ENCODE data around the gene MTMR3. TPM values are rescaled to one million over a fixed set of nuclear protein-coding genes. Genes with fewer than 3 reads are reported as not detected.
"Not testable (repeated sequence)": the region's sequence is repeated elsewhere in the genome, so short reads cannot be mapped to it uniquely, and the experiment has no call there.

Gene MTMR3
- 10 to 100 TPM; 50.8 to 86.0 TPM for total RNA-seq
- polyA plus RNA-seq = 10 to 100 TPM; 13.6 to 31.9 TPM
- long read RNA-seq, donor 1, partial matches to known transcripts = 0 of 5 reads
- long read RNA-seq, donor 1, other reads (novel, unspliced or antisense) = 0 of 5 reads
- long read RNA-seq, donor 2, partial matches to known transcripts = 0 of 1 reads
- long read RNA-seq, donor 2, other reads (novel, unspliced or antisense) = 0 of 1 reads
- long read RNA-seq, donor 3, partial matches to known transcripts = 0 of 4 reads
- long read RNA-seq, donor 3, other reads (novel, unspliced or antisense) = 0 of 4 reads
- long read RNA-seq, donor 4 = 0 reads
- long read RNA-seq, donor 5, full-length matches to known transcripts = 9 of 20 reads
- long read RNA-seq, donor 5, partial matches to known transcripts = 11 of 20 reads
- long read RNA-seq, donor 5, other reads (novel, unspliced or antisense) = 0 of 20 reads

DNA sequence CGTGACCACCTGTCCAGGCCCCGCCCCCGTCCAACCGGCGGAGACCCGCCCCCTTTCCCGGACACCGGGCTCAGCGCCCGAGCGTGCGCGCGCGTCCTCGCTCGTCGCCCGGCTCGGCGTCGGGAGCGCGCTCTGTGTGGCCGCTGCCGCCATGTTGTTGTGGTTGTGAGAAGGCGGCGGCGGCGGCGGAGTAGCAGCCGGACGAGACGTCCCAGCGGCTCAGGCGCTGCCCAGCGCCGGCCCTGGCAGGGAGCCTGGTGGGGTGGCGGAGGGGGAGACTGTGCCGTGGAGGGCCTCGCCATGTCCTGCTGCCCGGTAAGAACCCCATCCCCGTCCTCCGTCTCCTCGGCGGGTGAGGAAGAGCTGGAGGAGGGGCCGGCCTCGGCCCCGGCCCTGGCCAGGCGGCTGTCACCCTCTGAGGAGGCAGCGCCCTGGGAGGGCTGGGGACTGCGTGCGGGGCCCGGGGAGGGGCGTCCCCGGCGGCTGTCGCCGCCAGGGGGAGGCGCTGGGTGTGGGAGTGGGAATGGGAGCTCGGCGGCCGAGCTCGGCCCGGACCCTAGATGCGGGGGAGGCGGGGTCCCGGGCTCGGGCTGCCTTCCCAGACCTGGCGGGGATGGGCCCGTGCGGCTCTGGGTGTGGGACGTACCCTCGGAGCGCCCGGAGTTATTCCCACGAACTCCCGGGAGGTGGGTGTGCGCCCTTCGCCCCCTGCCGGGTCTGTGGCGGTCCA is at the start of gene MTMR3:
MTMR3 (plus strand) TSS at position 130 of the 730 bp plus-strand sequence. CDS start 87,886 bp downstream, outside the sequence.
- H3K27ac ChIP-seq (ENCODE audit: low read depth in 1 of 2, low read length in 1 of 2) = peak within 1 kb of the TSS; percentile 99 to 100
- TF ChIP-seq CTCF (IDR thresholded peaks at IDR 0.05; ENCODE audit: control extremely low read depth, extremely low read depth) = no peak
- no peaks in the 10 kb centered on the region for H3K27me3 ChIP-seq (ENCODE audit: control insufficient read depth in 3 of 3, insufficient read depth in 3 of 3, low read length in 2 of 3)
- H3K9me3 ChIP-seq (ENCODE audit: control insufficient read depth in 4 of 4, insufficient read depth in 3 of 4, low read length in 3 of 4) = no peaks in the 10 kb centered on the region
- peak within 1 kb of the TSS; percentile 44 to 73 for H3K9ac ChIP-seq (ENCODE audit: insufficient read depth in 1 of 2, low read length in 2 of 2)
- H3K4me1 ChIP-seq (ENCODE audit: control insufficient read depth in 5 of 5, insufficient read depth in 5 of 5, low read length in 5 of 5) = peaks cover 3 to 20% (median 18%) of the 10 kb centered on the region in 5 donors
- WGBS, 2 donors = 1% methylated on average over 67 to 82 of the region's 82 CpGs
- H3K4me3 ChIP-seq = peak within 1 kb of the TSS; percentile 99
- DNase-seq (peak; percentile 94 to 96 (median 96)), ATAC-seq (ENCODE audit: insufficient read depth, low FRiP score) (peak; percentile 92)
- H3K36me3 ChIP-seq (ENCODE audit: control insufficient read depth in 4 of 4, insufficient read depth in 4 of 4, low read length in 4 of 4) = no peaks in the 10 kb centered on the region

DNA sequence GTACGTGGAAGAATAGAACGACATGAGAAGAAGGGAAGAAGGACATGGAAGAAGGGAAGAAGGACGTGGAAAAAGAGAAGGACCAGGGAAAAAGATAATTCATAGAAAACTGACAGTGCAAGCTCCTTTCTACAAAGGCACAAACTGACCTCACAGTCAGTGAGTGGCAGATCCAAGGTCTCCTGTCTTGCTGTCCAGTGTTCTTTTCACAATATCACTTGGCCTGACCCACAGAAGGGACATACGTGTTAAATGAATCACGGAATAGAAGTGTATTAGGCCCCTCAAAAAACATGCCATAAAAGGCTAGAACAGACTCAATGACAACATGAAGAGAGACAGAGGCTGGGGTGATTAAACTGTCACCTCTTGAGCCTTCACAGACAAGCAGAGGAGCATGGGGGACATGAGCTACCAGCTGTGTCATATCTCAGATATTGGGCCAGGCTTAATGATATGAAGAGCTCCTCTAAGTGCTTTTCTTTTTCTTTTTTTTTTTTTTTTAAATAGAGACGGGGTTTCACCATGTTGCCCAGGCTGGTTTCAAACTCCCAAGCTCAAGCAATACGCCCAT is 49.5 kb upstream of the MTMR3 start:
- peaks cover 0 to 10% (median 6%) of the 10 kb centered on the region in 5 donors for H3K4me1 ChIP-seq (ENCODE audit: control insufficient read depth in 5 of 5, insufficient read depth in 5 of 5, low read length in 5 of 5)
- WGBS, 2 donors = 78 to 89% methylated on average over 7 of the region's 7 CpGs
- no peak overlapping the region for H3K9ac ChIP-seq (ENCODE audit: insufficient read depth in 1 of 2, low read length in 2 of 2)

DNA sequence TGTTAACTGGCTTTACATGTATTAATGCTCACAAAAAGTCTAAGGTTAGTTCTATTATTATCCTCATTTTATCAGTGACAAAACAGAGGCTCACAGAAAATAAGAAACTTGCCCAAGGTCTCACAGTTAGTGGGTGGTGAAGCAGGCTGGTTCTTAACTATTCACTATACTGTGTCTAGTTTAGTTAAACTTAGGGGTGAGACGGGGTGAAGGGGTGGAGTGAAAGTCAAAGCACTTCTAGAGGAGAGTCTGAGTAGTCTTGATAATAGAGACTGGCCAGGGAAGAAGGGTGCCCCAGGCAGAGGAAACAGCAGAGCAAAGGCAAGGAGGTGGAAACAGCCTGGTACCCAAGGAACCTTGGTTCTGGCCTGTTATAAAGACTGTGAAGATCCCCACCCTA is 48.9 kb upstream of the MTMR3 start:
- H3K9me3 ChIP-seq (ENCODE audit: control insufficient read depth in 4 of 4, insufficient read depth in 3 of 4, low read length in 3 of 4) = no peaks in the 10 kb centered on the region
- ATAC-seq (ENCODE audit: insufficient read depth, low FRiP score) (no peak), DNase-seq (no peak)
- WGBS, 2 donors = 86 to 93% methylated on average over 1 of the region's 1 CpG
- H3K4me3 ChIP-seq = no peak overlapping the region
- no peak overlapping the region for H3K9ac ChIP-seq (ENCODE audit: insufficient read depth in 1 of 2, low read length in 2 of 2)
- TF ChIP-seq CTCF (IDR thresholded peaks at IDR 0.05; ENCODE audit: control extremely low read depth, extremely low read depth) = no peak
- H3K27me3 ChIP-seq (ENCODE audit: control insufficient read depth in 3 of 3, insufficient read depth in 3 of 3, low read length in 2 of 3) = no peaks in the 10 kb centered on the region
- H3K27ac ChIP-seq (ENCODE audit: low read depth in 1 of 2, low read length in 1 of 2) = peak overlapping the region in 1 of 2 donors; percentile 71
- H3K4me1 ChIP-seq (ENCODE audit: control insufficient read depth in 5 of 5, insufficient read depth in 5 of 5, low read length in 5 of 5) = peaks cover 0 to 10% (median 6%) of the 10 kb centered on the region in 5 donors
- H3K36me3 ChIP-seq (ENCODE audit: control insufficient read depth in 4 of 4, insufficient read depth in 4 of 4, low read length in 4 of 4) = peaks cover 0 to 25% (median 17%) of the 10 kb centered on the region in 4 donors

More for the DNA sequence above, 49.5 kb upstream of the MTMR3 start:
- H3K27ac ChIP-seq (ENCODE audit: low read depth in 1 of 2, low read length in 1 of 2) = peak overlapping the region in 1 of 2 donors; percentile 86
- peaks cover 0 to 25% (median 19%) of the 10 kb centered on the region in 4 donors for H3K36me3 ChIP-seq (ENCODE audit: control insufficient read depth in 4 of 4, insufficient read depth in 4 of 4, low read length in 4 of 4)
- H3K27me3 ChIP-seq (ENCODE audit: control insufficient read depth in 3 of 3, insufficient read depth in 3 of 3, low read length in 2 of 3) = no peaks in the 10 kb centered on the region
- DNase-seq = no peak
- no peaks in the 10 kb centered on the region for H3K9me3 ChIP-seq (ENCODE audit: control insufficient read depth in 4 of 4, insufficient read depth in 3 of 4, low read length in 3 of 4)
- no peak overlapping the region for H3K4me3 ChIP-seq
- no peak for TF ChIP-seq CTCF (IDR thresholded peaks at IDR 0.05; ENCODE audit: control extremely low read depth, extremely low read depth)
- ATAC-seq (ENCODE audit: insufficient read depth, low FRiP score) = no peak

- not testable (repeated sequence) for H3K27me3 ChIP-seq (ENCODE audit: control insufficient read depth in 3 of 3, insufficient read depth in 3 of 3, low read length in 2 of 3); H3K9me3 ChIP-seq (ENCODE audit: control insufficient read depth in 4 of 4, insufficient read depth in 3 of 4, low read length in 3 of 4); H3K9ac ChIP-seq (ENCODE audit: insufficient read depth in 1 of 2, low read length in 2 of 2); ATAC-seq (ENCODE audit: insufficient read depth, low FRiP score); H3K4me3 ChIP-seq; DNase-seq
- Histone ChIP-seq H3K36me3 (ENCODE audit: control insufficient read depth in 4 of 4, insufficient read depth in 4 of 4, low read length in 4 of 4) (peaks cover 0 to 11% (median 9%) of the 10 kb centered on the region in 4 donors), H3K27ac (ENCODE audit: low read depth in 1 of 2, low read length in 1 of 2) (peak overlapping the region in 1 of 2 donors; percentile 93), H3K4me1 (ENCODE audit: control insufficient read depth in 5 of 5, insufficient read depth in 5 of 5, low read length in 5 of 5) (peaks cover 0 to 10% (median 6%) of the 10 kb centered on the region in 5 donors)
- WGBS, 2 donors = 92 to 95% methylated on average over 18 of the region's 18 CpGs
Measured at GRCh38 chr22:29836791-29837370, 46.1 kb upstream of the MTMR3 start.
